LNCaP clone FGC (cell line): ENCODE results near the gene OVCH1.

Experiments used
- DNase-seq: peaks from one replicate; pipeline ENCODE4 v3.0.0-alpha.2; 2011; ENCODE audit warnings: low read depth
- H3K4me3 ChIP-seq: 2 replicates; pipeline ENCODE4 v1.5.1; 2011; ENCODE audit warnings: mild to moderate bottlenecking, low read depth, low read length, control low read depth
- TF ChIP-seq, protein P1 (sequence below): IDR thresholded peaks from 2 replicates; pipeline ENCODE4 v1.5.1; 2012; ENCODE audit warnings: mild to moderate bottlenecking; ENCODE audit not compliant: control insufficient read depth, insufficient read depth; ENCODE audit errors: extremely low read depth

OVCH1 gene

DNA sequence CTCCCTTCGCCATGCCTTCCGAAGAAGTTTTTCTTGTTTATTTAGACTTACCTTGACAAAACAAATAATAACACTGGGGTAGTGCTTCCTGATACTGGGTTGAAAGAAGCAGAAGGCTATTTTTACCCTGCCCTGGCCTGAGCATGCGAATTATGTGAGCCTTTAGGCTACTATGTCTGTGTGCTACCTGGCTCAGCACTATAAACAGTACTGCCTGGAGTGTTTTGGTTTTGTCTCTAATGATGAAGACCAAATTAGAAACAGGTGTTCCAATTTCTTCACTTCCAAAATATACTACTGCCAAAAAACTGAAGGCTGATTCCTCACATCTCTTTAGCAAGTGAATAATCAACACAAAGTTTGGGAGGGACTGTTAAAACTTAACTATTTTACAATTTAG lies 7.6 kb upstream of the OVCH1 start:
- TF ChIP-seq, protein P1, sequence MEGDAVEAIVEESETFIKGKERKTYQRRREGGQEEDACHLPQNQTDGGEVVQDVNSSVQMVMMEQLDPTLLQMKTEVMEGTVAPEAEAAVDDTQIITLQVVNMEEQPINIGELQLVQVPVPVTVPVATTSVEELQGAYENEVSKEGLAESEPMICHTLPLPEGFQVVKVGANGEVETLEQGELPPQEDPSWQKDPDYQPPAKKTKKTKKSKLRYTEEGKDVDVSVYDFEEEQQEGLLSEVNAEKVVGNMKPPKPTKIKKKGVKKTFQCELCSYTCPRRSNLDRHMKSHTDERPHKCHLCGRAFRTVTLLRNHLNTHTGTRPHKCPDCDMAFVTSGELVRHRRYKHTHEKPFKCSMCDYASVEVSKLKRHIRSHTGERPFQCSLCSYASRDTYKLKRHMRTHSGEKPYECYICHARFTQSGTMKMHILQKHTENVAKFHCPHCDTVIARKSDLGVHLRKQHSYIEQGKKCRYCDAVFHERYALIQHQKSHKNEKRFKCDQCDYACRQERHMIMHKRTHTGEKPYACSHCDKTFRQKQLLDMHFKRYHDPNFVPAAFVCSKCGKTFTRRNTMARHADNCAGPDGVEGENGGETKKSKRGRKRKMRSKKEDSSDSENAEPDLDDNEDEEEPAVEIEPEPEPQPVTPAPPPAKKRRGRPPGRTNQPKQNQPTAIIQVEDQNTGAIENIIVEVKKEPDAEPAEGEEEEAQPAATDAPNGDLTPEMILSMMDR = no peak
- DNase-seq = no peak
- H3K4me3 ChIP-seq = no peak overlapping the region

DNA sequence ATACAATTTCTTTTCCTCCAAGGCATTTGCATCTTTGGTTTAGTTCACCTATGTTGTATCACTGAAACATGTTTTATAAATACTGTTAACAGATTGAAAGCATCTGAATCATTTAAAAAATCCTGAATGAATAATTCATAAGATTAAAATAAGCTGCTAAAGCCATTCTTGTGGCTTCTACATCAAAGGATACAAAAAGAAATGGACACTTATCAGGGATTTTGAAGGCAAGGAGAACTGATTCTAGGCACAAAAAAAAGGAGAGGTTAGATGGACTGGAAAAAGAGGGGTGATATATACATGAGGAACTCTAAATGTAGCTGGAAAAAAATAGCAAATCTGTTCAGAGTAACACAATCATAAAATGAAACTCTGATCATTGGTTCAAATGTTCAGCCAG lies 5.8 kb upstream of the OVCH1 start:
- TF ChIP-seq, protein P1 = no peak
- no peak for DNase-seq
- H3K4me3 ChIP-seq = no peak overlapping the region

DNA sequence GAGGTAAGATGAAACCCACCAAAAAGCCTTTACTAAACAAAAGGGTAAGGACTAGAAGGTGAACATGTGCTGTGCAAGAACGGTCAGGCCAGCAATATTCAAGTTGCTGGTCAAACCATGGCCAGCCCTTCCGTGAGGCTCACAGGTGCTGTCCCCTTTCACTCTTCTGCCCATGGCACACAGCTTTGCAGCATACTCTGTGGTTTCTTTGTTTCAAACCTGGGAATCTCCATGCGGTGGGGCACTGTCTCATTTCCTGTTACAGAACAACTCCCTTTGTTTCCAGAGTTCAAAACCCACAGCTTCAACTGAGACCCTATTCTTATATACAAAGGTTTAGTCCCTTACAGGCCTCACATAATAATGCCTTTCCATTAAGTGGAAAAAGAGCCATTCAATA lies 1.7 kb upstream of the OVCH1 start:
- H3K4me3 ChIP-seq = no peak overlapping the region
- TF ChIP-seq, protein P1 = no peak
- DNase-seq = no peak

DNA sequence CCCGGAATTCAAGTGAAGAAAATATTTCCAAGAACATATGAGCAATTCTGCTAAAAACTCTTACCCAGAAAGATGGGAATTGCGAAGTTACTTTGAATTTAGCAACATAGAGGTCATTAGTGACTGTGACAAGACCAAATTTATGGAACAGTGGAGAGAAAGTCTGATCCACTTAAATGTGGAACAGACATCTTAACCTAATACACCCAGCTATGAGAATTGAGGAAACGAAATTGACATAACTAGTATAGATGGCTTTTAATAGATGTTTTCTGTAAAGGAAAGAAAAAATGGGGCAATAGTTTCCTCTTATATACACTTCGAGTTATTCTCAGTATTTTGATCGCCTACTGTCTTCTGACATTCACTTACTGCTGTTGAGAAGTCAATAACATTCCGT lies 4.6 kb downstream of the OVCH1 start:
- no peak overlapping the region for H3K4me3 ChIP-seq
- no peak for DNase-seq
- TF ChIP-seq, protein P1 = no peak

DNA sequence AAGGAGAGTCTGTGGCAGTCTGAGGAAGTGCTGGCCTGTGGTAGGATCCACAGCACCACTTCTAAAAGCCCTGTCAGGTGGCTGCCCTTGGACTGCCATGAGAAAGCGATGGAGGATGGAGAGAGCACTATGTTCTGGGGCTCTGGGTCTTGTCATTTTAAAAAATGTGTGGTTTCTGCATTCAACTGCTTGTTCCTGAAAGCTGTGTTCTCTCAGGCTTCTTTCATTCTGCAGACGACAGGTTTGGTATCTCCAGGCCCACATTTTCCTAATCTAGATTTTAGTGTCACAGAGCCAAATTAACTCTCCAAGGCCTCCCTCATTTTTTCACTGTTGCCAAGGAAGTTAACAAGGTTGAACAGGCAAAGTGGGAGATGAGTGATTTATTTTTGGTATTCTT lies 10.5 kb downstream of the OVCH1 start:
- TF ChIP-seq, protein P1 = no peak
- no peak overlapping the region for H3K4me3 ChIP-seq
- DNase-seq = no peak

DNA sequence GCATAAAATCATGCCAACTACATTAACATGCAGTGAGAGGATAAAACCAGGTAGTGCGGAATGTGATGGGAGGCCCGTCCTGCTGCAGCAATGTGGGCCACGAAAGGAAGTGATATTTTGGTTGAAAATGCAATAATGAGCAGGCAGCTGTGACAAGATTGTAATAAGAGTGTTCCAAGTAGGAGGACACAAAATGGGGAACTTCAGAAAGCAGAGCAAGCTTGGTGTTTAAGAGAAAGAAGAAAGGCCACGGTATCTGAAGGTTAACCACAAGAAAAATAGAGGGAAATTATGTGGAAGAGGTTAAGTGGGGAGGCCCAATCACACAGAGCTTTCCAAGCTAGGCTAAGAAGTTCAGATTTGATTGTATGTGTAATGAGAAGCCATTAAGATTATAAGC lies 34.3 kb downstream of the OVCH1 start:
- TF ChIP-seq, protein P1 = no peak

DNA sequence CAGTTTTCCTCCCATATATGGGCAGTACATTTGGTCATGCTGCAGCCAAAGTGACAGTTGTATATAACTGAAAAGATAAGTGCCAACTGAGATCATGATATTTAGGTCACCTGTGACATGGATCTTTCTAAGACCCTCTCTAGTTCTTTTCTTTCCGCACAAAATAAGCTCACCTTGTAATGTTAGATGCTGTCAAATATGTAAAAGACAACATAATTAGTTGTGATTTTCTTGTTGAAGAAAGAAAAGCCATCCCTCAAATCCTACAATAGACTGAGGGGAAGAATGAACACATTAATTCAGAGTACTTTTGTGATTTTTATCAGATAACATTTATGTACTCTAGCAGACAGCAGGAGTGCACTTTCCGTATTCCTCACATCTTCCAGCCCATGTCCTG lies 37.4 kb downstream of the OVCH1 start:
- no peak for DNase-seq
- H3K4me3 ChIP-seq = no peak overlapping the region
- TF ChIP-seq, protein P1 = no peak

More for the DNA sequence above, 34.3 kb downstream of the OVCH1 start:
- no peak overlapping the region for H3K4me3 ChIP-seq
- DNase-seq = no peak
